Right lobe of liver (tissue), 6 donors: ENCODE data around the gene UPF1. TPM values are rescaled to one million over a fixed set of nuclear protein-coding genes. Genes with fewer than 3 reads are reported as not detected.

Experiments used
- ATAC-seq, 4 donors: fragments of 200-7000 bp; cut with Tn5 transposase; one replicate each; pipeline ENCODE4 v1.9.1; 2020; ENCODE audit warnings: mild to moderate bottlenecking in 4 of 4, moderate library complexity in 4 of 4
- DNase-seq, 3 donors: peaks; one replicate each; pipeline ENCODE4 v3.0.0-alpha.2; 2020
- H3K27ac ChIP-seq, 3 donors: fragments of 200-600 bp; one replicate each; pipeline ENCODE4 v1.8.0; 2022
- H3K27me3 ChIP-seq, 2 donors: fragments of 200-600 bp; one replicate each; pipeline ENCODE4 v1.8.0; 2022
- H3K36me3 ChIP-seq, 4 donors: fragments of 200-600 bp; sonication (generic) in 1 of 4; one replicate each; pipeline versions ENCODE4 v1.5.1 to v1.8.0; 2017 to 2022; ENCODE audit warnings: control low read depth in 1 of 4
- H3K4me1 ChIP-seq, 4 donors: fragments of 200-600 bp; sonication (generic) in 1 of 4; one replicate each; pipeline versions ENCODE4 v1.5.1 to v1.8.0; 2017 to 2022; ENCODE audit warnings: control low read depth in 1 of 4
- H3K4me3 ChIP-seq, 3 donors: fragments of 200-600 bp; one replicate each; pipeline ENCODE4 v1.8.0; 2022
- H3K9me3 ChIP-seq, 4 donors: fragments of 200-600 bp; sonication (generic) in 1 of 4; one replicate each; pipeline versions ENCODE4 v1.5.1 to v1.8.0; 2017 to 2022; ENCODE audit warnings: control low read depth in 1 of 4
- CTCF ChIP-seq, 4 donors: fragments of 200-600 bp in 3 of 4; fragments of 450-650 bp in 1 of 4; IDR thresholded peaks; one replicate each; pipeline versions ENCODE4 v1.5.1 to v1.8.0; 2016 to 2022; ENCODE audit warnings: antibody characterized with exemption in 4 of 4, mild to moderate bottlenecking in 2 of 4
- POLR2A ChIP-seq: fragments of 450-650 bp; IDR thresholded peaks from one replicate; pipeline ENCODE4 v1.6.1; 2017; ENCODE audit warnings: antibody characterized with exemption, mild to moderate bottlenecking
- WGBS: methylation state at CpG from one replicate; pipeline ENCODE4 v1.1.6; 2018; ENCODE audit warnings: low coverage, low lambda C conversion rate; ENCODE audit not compliant: insufficient coverage; ENCODE audit errors: missing lambda C conversion rate; 5-methylcytosine and 5-hydroxymethylcytosine counted together
- intact Hi-C, 2 donors: fragments of 100-400 bp; cut with DNase I; formaldehyde crosslinking; loops; one replicate each; pipeline versions ENCODE4 v1.11.2 to v1.14.1; 2022
- total RNA-seq, 6 experiments: library from RNA; depleted of rRNA in 2 of 6; stranded (reverse); fragments of >200 nt in 2 of 6; fragmentation: NEBNext Ultra II Directional in 3 of 6; extraction: Animal tissue kit (Norgen Biotek cat#: 25700) in 3 of 6; gene quantifications; one replicate each; pipeline versions ENCODE4 v1.1.0 to v1.2.4, GENCODE V29; 2016 to 2023
- donor health status: DM: no; HTN: yes; CAD: no.
- donor health status: DM: no; HTN: no; CAD: no.
- donor health status: DM: no; HTN: no; CAD: no.
- donor health status: DM: no; HTN: yes; CAD: no.
- donor health status: DM: no; HTN: yes; CAD: no.

UPF1 gene
- total RNA-seq, 6 experiments from 2014 or later: 34.0 to 61.0 (median 41.3) TPM

DNA sequence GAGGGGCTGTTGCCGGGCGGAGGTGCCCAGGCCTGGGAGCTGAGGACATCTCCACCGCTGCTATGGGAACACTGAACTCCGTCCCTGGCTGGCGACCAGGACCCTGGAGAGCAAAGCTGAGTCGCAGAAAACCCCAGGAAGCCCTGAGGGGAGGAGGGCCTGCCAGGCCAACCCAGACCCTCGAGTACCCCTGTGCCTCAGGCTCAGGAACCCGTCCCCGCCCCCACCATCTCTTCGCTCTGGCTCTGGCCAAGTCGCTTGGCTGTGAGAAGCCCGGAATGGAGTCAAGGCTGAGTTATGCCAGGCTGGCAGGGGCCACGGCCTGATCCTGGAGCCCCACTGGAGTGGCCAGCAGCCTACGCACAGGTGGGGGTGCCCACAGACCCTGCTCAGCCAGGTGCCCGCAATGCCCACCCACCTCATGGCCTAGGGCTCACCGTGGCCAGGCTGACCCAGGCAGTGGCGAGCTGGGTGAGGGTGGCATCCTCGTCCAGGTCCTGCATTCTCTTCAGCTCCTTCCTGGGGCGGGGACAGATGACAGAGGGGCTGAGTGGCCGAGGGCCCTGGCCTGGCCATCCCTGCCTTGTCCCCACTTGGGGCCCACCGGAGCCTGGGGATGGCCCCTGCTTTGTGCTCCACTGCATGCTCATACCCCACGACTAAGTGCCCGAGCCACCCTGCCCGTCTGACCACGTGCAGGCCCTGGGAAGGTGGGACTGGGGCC lies 72.7 kb downstream of the UPF1 start:
- ATAC-seq: no peak
- Histone ChIP-seq H3K27me3 (no peaks in the 10 kb centered on the region), H3K4me1 (no peaks in the 10 kb centered on the region), H3K9me3 (no peaks in the 10 kb centered on the region), H3K36me3 (peaks cover 0 to 20% (median 10%) of the 10 kb centered on the region in 4 donors), H3K4me3 (no peak overlapping the region), H3K27ac (no peak overlapping the region)
- peak in 1 of 3 donors; percentile 45 for DNase-seq
- WGBS: 95% methylated on average over 4 of the region's 25 CpGs
- no peak for TF ChIP-seq CTCF (IDR thresholded peaks at IDR 0.05)
- TF ChIP-seq POLR2A: no peak
- intact Hi-C loops: no loop called here

- Histone ChIP-seq H3K4me1 (no peaks in the 10 kb centered on the region), H3K36me3 (peaks cover 0 to 20% (median 10%) of the 10 kb centered on the region in 4 donors), H3K27ac (no peak overlapping the region), H3K9me3 (no peaks in the 10 kb centered on the region), H3K27me3 (no peaks in the 10 kb centered on the region), H3K4me3 (no peak overlapping the region)
- ATAC-seq (no peak), DNase-seq (peak in 1 of 3 donors; percentile 43)
- TF ChIP-seq POLR2A (no peak), CTCF (IDR thresholded peaks at IDR 0.05) (no peak)
- intact Hi-C loops: no loop called here
- WGBS: no CpG with 5 or more reads among the region's 8 CpGs
These were observed 73.3 kb downstream of the UPF1 start for GRCh38 chr19:18905058-18905456.

DNA sequence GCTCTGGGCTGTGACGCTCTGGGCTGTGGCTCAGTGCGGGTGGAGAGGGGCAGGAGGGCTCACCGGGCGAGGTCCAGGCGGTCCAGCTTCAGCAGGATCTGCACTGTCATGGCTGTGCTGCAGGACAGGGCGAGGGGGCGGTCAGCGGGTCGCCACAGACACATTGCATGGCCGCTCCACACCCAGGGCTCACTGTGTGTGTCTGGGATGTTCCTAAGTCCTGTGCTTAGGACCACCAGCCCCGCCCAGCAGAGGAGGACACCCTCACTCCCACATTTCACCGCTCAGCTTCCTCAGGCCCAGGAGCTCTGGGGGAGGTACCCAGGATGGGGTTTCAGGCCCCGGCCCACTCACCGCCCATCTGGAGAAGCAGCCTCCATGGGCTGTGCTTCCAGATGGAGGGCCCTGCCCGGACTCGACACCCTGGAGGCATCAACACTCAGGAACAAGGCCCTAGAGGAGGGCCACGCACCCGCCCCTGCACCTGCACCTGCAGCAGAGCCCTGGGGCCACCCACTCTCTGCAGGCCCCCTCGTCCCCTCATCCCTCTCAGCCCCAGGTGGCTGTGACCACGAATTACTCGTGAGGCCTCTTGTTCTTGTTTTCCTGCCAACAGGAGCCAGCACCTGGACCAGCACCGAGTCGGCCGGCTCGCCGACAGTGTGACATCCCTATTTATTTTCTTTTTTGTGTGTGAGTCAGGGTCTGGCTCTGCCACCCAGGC lies 73.9 kb downstream of the UPF1 start:
- DNase-seq (peak in 1 of 3 donors; percentile 43), ATAC-seq (no peak)
- Histone ChIP-seq H3K4me1 (no peaks in the 10 kb centered on the region), H3K9me3 (no peaks in the 10 kb centered on the region), H3K4me3 (no peak overlapping the region), H3K36me3 (peaks cover 0 to 20% (median 9%) of the 10 kb centered on the region in 4 donors), H3K27ac (no peak overlapping the region), H3K27me3 (no peaks in the 10 kb centered on the region)
- 88% methylated on average over 5 of the region's 26 CpGs for WGBS
- intact Hi-C loops: no loop called here
- TF ChIP-seq CTCF (IDR thresholded peaks at IDR 0.05): no peak
- TF ChIP-seq POLR2A: no peak

DNA sequence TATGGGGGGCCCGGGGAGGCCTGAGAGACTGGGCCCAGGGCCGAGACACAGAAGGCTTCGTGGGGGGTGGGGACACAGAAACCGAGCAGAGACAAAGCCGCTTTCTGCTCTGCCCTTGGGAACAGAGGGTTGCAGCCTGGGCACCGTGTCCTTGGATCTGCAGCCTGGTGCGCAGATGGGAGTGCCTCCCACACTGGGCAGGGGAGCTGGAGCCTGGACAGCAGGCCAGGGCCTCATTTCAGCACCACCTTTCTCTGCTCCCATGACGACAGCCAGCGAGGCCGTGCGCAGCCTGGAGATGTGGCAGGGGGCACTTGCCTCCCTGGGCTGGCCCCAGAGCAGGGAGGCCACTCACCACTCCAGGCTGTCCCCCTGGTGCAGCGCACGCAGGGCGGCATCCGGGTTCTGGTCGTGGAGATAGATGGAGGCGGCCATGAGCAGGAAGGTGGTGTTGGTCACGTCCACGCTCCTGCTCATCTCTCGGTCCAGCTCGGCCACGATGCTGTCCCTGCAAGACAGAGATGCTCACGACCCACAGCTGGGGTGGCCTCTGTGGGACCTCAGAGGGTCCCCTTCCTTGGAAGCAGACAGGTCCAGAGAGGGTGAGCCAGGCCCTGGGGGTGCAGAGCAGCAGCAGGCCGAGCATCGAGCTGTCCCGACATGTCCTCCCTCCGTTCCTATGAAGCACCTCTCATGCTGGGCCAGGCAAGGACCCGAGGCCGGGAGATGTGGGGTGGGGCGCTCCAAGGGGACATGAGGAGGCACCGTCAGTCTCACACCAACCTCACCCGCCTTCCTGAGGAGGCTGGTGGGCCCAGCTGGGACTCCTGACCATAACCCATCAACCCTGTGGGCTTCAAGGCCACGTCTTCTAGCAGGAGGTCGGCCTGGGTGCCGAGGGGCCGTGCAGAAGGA lies 75.1 kb downstream of the UPF1 start:
- Histone ChIP-seq H3K4me1 (no peaks in the 10 kb centered on the region), H3K36me3 (peaks cover 0 to 20% (median 9%) of the 10 kb centered on the region in 4 donors), H3K27me3 (no peaks in the 10 kb centered on the region), H3K9me3 (no peaks in the 10 kb centered on the region), H3K4me3 (no peak overlapping the region), H3K27ac (no peak overlapping the region)
- no peak for ATAC-seq
- TF ChIP-seq CTCF (IDR thresholded peaks at IDR 0.05) (no peak), POLR2A (no peak)
- no peak for DNase-seq
- intact Hi-C loops: no loop called here
- no CpG with 5 or more reads among the region's 36 CpGs for WGBS
